ENCODE measurements around the gene BRF1. TPM values are rescaled to one million over a fixed set of nuclear protein-coding genes. Genes with fewer than 3 reads are reported as not detected.

The BRF1 gene
- total and polyA plus RNA-seq, 2 of the 8 experiments (the other 6 are each of a cell fraction or from before 2014, with no cell fraction given), result 7.7 to 18.3 TPM

GRCh38 chr14:105292826-105293711 is 7.7 kb downstream of the BRF1 start (continued):
- TF ChIP-seq CBX5 (IDR thresholded peaks at IDR 0.05; ENCODE audit: low read depth, low read length), result no peak
